GM21423 (cell line): ENCODE results near the gene ECT2.
"Not testable (repeated sequence)": the region's sequence is repeated elsewhere in the genome, so short reads cannot be mapped to it uniquely, and the experiment has no call there.

Experiments used
- ATAC-seq: cut with Tn5 transposase; IDR thresholded peaks from one replicate; pipeline ENCODE4 v1.9.1; 2021; ENCODE audit warnings: mild to moderate bottlenecking, moderate library complexity; ENCODE audit not compliant: unreplicated experiment

Gene ECT2

DNA sequence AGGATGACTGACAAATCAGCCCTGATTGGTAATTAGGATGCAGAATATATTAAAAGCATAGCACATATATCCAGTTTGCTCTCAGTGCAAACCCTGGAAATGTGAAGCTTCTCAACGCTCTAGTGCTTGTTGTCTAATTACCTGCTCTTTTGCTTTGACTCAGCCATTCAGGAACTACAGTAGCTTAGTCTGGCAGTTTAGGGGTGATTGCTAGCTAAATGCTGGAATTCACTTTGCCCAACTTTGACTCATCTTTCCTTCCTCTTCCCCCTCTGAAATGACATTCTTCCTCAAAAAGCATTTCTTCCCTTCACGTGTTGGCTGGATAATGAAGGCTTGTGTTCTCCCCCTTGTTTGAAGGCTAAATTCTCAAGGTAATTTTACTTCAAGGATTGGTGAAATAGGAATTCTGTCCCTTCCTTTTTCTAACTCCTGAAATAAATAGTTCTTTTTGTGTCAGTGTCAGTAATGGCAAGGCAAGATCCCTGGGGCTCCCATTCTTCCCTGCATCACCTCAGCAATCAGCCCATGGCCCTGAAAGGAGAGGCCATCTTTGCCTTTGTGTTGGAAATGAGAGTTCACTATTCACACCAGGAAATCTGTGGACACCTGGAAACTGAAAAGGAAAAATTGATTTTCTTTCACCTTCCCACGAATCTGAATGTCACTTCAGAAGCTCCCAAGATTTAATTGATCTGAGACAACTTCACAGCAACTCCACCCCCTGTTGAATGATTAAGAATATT is 103.6 kb downstream of the ECT2 start:
- ATAC-seq: no peak

DNA sequence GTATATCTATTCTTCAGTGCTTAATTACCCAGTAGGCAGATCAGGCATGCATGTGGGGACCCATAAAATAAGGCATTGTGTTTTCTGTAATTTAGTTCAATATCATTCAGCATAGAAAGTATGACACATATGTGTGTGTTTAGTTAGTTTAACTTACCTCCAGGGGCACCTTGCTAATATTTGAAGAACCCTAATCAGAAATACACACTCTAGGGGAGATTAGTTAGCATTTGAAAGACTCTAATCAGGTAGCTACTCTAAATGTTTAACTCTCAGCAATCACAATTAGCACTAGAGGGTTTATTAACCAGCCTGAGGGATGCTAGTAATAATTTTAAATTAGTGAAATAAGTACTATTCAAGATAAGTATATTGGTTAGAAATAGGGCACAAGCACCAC is 104.5 kb downstream of the ECT2 start:
- no peak for ATAC-seq

DNA sequence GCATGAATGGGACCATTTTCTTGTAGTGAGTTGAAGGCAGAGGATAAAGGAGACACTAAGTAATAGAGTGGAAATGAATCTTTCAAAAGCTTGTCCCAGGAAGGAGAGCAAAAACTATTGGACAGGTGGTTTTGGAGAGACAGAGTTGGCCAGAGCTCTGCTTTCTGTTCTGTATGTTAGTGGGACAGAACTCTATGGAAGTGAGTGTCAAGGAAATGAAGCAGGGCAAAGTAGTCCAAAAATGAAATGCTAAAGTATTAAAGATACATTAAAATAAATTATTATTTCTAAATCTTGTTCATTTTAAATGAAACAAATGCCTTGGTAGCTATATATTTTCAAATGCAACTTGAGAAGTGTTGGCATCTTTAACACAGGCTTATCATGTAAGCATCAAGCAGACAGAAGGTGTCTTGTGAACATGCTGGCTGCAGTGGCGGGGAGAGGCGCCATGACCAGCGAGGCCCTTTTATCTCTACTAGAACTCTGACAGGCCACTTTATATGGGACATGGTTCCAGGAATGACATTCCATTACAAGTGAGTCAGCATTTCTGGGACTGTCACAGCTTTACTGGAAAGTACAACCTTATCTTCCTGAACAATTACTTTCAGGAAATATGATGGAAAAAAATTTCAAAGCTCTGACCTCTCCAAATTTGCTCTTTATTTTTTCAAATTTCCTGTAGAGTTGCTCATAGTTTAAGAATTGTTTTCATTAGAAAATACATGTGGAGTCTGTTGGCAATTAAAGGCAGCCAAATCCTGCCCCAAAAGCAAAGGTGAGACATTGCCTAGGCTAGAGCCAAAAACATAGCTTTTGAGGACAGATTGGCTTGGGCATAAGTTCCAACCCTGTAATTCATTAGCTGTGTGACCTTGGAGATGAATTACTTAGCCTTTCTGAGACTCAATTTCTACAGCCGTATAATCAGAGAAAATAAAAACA is 106.5 kb downstream of the ECT2 start:
- ATAC-seq: no peak

DNA sequence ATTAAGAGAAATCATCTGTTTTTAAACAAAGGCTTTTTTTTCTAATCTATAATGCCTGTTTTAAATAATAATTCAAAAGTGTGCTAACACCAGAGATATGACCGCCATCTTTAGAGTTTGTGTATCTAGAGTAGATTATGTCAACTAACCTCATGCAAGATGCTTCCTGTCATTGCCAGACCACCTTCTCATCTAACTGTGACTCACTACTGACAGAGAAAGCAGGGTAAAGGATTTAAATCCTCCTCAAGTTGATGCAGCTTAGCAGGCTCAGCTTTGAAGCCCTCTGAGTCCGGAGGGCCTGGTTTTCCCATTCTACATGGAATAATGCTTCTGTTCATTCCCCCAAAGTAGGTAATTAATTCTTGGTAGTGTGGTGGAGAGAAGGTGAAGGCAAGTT is 108.5 kb downstream of the ECT2 start:
- ATAC-seq: no peak

DNA sequence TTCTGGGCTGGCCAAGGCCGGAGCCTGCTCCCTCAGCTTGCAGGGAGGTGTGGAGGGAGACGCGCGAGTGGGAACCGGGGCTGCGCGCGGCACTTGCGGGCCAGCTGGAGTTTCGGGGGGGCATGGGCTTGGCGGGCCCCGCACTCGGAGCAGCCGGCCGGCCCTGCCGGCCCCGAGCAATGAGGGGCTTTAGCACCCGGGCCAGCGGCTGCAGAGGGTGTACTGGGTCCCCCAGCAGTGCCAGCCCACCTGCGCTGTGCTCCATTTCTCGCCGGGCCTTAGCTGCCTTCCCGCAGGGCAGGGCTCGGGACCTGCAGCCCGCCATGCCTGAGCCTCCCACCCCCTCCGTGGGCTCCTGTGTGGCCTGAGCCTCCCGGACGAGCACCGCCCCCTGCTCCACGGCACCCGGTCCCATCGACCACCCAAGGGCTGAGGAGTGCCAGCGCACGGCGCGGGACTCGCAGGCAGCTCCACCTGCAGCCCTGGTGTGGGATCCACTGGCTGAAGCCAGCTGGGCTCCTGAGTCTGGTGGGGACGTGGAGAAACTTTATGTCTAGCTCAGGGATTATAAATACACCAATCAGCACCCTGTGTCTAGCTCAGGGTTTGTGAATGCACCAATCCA is 116.3 kb downstream of the ECT2 start:
- ATAC-seq: not testable (repeated sequence)

DNA sequence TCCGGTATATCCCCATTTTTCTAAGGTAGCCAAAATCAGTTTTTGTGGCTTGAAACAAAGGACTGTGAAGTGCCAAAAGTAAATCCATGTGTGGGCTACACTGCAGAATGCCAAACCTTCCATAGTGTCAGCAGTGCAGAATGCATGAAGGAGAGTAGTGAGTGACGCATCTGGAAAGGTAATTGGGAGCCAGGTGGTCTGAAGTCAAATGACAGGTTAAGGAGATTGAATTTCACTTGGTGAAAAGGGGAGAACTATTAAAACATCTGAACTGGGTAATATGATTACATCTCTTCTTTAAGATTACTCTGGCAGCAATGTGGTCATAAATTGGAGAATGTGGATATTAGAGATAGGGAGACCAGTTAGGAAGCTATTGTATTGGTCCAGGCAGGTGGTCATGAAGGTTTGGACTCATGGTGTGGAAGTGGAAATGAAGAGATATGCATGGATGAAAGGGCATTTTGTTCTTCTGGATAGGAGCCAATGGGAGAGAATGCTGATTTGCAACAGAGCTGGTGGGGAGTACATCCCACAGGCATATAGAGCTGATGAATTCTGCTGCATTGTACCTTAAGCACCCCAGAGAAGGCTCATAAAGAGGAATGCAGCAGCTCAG is 118.2 kb downstream of the ECT2 start:
- no peak for ATAC-seq

DNA sequence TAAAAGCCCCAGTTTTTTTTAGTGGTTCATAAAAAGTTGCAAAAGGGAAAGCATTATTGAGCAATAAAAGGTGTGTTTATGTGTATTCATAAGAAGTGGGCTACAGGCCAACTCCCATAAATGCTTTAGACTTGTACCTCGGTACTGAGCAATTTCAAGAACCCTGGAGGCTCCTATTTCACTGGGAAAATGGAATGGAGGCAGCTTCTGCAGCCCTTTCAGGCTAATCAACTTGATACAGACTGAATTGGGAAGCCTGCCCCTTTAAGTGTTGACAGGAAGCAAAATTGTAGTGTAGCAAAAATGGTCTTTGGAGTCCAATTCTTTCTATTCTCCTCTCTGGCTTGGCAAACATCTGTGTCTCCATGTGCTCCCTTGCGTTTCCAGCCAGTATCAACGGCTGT is 118.8 kb downstream of the ECT2 start:
- ATAC-seq: no peak

DNA sequence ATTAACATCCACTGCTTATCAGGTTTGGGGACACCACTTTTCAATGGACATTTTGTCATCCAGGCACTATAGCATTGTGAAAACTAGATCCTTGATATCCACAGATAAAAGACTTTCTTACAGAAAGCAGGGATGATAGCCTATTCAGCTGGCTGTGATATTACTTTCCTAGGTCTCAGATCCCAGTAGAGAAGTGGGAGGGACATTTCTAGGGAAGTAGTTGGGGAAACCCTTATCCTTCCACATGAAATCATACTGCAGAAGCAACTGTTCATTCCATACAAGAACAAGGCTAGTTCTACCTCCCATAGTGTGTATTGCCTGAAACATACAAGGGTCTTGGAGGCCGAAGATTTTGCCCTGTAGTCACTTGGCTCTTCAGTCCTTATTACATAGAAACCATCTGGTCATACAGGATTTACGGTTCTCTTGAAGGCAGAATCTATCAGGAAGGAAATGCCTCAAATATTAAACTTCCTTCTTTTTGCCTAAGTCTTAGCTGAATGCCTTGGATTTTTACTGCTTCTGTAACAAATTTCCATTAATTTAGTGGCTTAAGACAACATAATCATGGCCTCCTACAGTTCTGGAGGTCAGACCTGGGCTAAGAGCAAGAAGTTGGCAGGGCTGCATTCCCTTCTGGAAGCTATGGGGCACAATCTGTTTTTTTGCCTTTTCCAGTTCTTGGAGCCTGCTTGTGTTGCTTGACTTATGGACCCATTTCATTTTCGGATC is 119.4 kb downstream of the ECT2 start:
- no peak for ATAC-seq
